H9 (cell line): ENCODE data around the gene LRP1B. TPM values are rescaled to one million over a fixed set of nuclear protein-coding genes. Genes with fewer than 3 reads are reported as not detected.

Source experiments
- DNase-seq: peaks from one replicate; pipeline ENCODE4 v3.0.0-alpha.2; 2017
- H2AFZ ChIP-seq: one replicate; pipeline ENCODE4 v1.6.1; 2013; ENCODE audit warnings: mild to moderate bottlenecking, low read length, control low read depth, moderate library complexity
- H2AK5ac ChIP-seq: 2 replicates; pipeline ENCODE4 v1.6.1; 2013; ENCODE audit warnings: low read length, control low read depth, mixed read lengths; ENCODE audit not compliant: insufficient read length
- H2BK120ac ChIP-seq: one replicate; pipeline ENCODE4 v1.6.1; 2013; ENCODE audit warnings: low read depth, mild to moderate bottlenecking, low read length, control low read depth, inconsistent platforms; ENCODE audit not compliant: poor library complexity, severe bottlenecking
- H2BK12ac ChIP-seq: 2 replicates; pipeline ENCODE4 v1.6.1; 2013; ENCODE audit warnings: low read length, control low read depth, mixed read lengths, low read depth; ENCODE audit not compliant: insufficient read length
- H2BK15ac ChIP-seq: 2 replicates; pipeline ENCODE4 v1.6.1; 2013; ENCODE audit warnings: low read depth, low read length, control low read depth
- H2BK20ac ChIP-seq: one replicate; pipeline ENCODE4 v1.6.1; 2013; ENCODE audit warnings: low read depth, mild to moderate bottlenecking, low read length, control low read depth, inconsistent platforms; ENCODE audit not compliant: poor library complexity, severe bottlenecking
- H2BK5ac ChIP-seq: 2 replicates; pipeline ENCODE4 v1.6.1; 2013; ENCODE audit warnings: low read length, control low read depth, mixed read lengths; ENCODE audit not compliant: insufficient read length
- H3K14ac ChIP-seq: 2 replicates; pipeline ENCODE4 v1.6.1; 2013; ENCODE audit warnings: low read length, control low read depth; ENCODE audit not compliant: insufficient read depth
- H3K18ac ChIP-seq: 2 replicates; pipeline ENCODE4 v1.6.1; 2013; ENCODE audit warnings: low read depth, mild to moderate bottlenecking, mixed read lengths, low read length, control low read depth; ENCODE audit not compliant: insufficient read length
- H3K23ac ChIP-seq: 2 replicates; pipeline ENCODE4 v1.6.1; 2013; ENCODE audit warnings: low read length, control low read depth, mixed read lengths, low read depth; ENCODE audit not compliant: insufficient read length
- H3K23me2 ChIP-seq: 2 replicates; pipeline ENCODE4 v1.6.1; 2013; ENCODE audit warnings: low read depth, mild to moderate bottlenecking, mixed read lengths, low read length, control low read depth; ENCODE audit not compliant: insufficient read length, poor library complexity, severe bottlenecking
- H3K27ac ChIP-seq: 2 replicates; pipeline ENCODE4 v1.5.1; 2013; ENCODE audit warnings: low read length, control low read depth, mixed read lengths, low read depth; ENCODE audit not compliant: insufficient read length
- H3K27me3 ChIP-seq: 2 replicates; pipeline ENCODE4 v1.6.1; 2013; ENCODE audit warnings: low read length, control low read depth, inconsistent platforms; ENCODE audit not compliant: insufficient read depth
- H3K4ac ChIP-seq: 2 replicates; pipeline ENCODE4 v1.6.1; 2013; ENCODE audit warnings: low read depth, mild to moderate bottlenecking, control low read depth, inconsistent platforms, low read length, moderate library complexity
- H3K4me1 ChIP-seq: 2 replicates; pipeline ENCODE4 v1.6.1; 2013; ENCODE audit warnings: low read length, control low read depth, inconsistent platforms; ENCODE audit not compliant: insufficient read depth
- H3K4me2 ChIP-seq: 2 replicates; pipeline ENCODE4 v1.6.1; 2013; ENCODE audit warnings: low read length, control low read depth, mixed read lengths; ENCODE audit not compliant: insufficient read length, insufficient read depth
- H3K56ac ChIP-seq: 2 replicates; pipeline ENCODE4 v1.6.1; 2013; ENCODE audit warnings: low read depth, mild to moderate bottlenecking, mixed read lengths, low read length, control low read depth; ENCODE audit not compliant: insufficient read length
- H3K79me1 ChIP-seq: 2 replicates; pipeline ENCODE4 v1.6.1; 2013; ENCODE audit warnings: low read depth, mild to moderate bottlenecking, moderate library complexity, low read length, control low read depth, inconsistent platforms; ENCODE audit not compliant: insufficient read depth, poor library complexity, severe bottlenecking
- H3K79me2 ChIP-seq: 2 replicates; pipeline ENCODE4 v1.6.1; 2013; ENCODE audit warnings: low read length, control low read depth, inconsistent platforms; ENCODE audit not compliant: insufficient read depth
- H3K9ac ChIP-seq: 2 replicates; pipeline ENCODE4 v1.6.1; 2013; ENCODE audit warnings: low read length, control low read depth, mixed read lengths; ENCODE audit not compliant: insufficient read length; ENCODE audit errors: extremely low read depth
- H3K9me3 ChIP-seq: one replicate; pipeline ENCODE4 v1.6.1; 2013; ENCODE audit warnings: low read depth, low read length, inconsistent platforms; ENCODE audit not compliant: control insufficient read depth
- H3T11ph ChIP-seq: one replicate; pipeline ENCODE4 v1.6.1; 2013; ENCODE audit warnings: mild to moderate bottlenecking, low read length, control low read depth, inconsistent platforms
- H4K20me1 ChIP-seq: one replicate; pipeline ENCODE4 v1.6.1; 2013; ENCODE audit not compliant: control insufficient read depth, insufficient read length, insufficient read depth
- H4K5ac ChIP-seq: 2 replicates; pipeline ENCODE4 v1.6.1; 2013; ENCODE audit warnings: low read depth, mild to moderate bottlenecking, mixed read lengths, low read length, control low read depth; ENCODE audit not compliant: insufficient read length
- H4K8ac ChIP-seq: replicated peaks from 2 replicates; pipeline ENCODE4 v1.6.1; 2013; ENCODE audit warnings: low read length, control low read depth, mixed read lengths, low read depth; ENCODE audit not compliant: insufficient read length
- H4K91ac ChIP-seq: 2 replicates; pipeline ENCODE4 v1.6.1; 2013; ENCODE audit warnings: low read depth, mild to moderate bottlenecking, moderate library complexity, mixed read lengths, low read length, control low read depth; ENCODE audit not compliant: insufficient read length
- H3K27ac Mint-ChIP-seq, 3 experiments: 2 replicates in 2 of 3; 3 replicates in 1 of 3; pipeline ENCODE4 v1.8.0; 2020 to 2021; ENCODE audit warnings: mixed read lengths in 3 of 3, mild to moderate bottlenecking in 1 of 3, moderate library complexity in 1 of 3
- H3K27me3 Mint-ChIP-seq: 2 replicates; pipeline ENCODE4 v1.8.0; 2021; ENCODE audit warnings: low read depth, mild to moderate bottlenecking, moderate library complexity, mixed read lengths
- H3K36me3 Mint-ChIP-seq, 3 experiments: 2 replicates in 2 of 3; 3 replicates in 1 of 3; pipeline ENCODE4 v1.8.0; 2020 to 2021; ENCODE audit warnings: low read depth in 3 of 3, mixed read lengths in 3 of 3; ENCODE audit not compliant: insufficient read depth in 1 of 3
- H3K4me1 Mint-ChIP-seq, 2 experiments: 2 replicates each; pipeline ENCODE4 v1.8.0; 2020; ENCODE audit warnings: mixed read lengths in 2 of 2
- H3K4me3 Mint-ChIP-seq, 2 experiments: 2 replicates in 1 of 2; 3 replicates in 1 of 2; pipeline ENCODE4 v1.8.0; 2020 to 2021; ENCODE audit warnings: mild to moderate bottlenecking in 2 of 2, mixed read lengths in 2 of 2, moderate library complexity in 1 of 2
- H3K9me3 Mint-ChIP-seq, 2 experiments: 2 replicates in 1 of 2; 3 replicates in 1 of 2; pipeline ENCODE4 v1.8.0; 2020; ENCODE audit warnings: mild to moderate bottlenecking in 2 of 2, mixed read lengths in 2 of 2, moderate library complexity in 1 of 2
- CTCF ChIP-seq: fragments of 200-600 bp; sonication (generic); conservative IDR thresholded peaks from 3 replicates; pipeline ENCODE4 v1.8.0; 2021; ENCODE audit warnings: antibody characterized with exemption, mild to moderate bottlenecking
- WGBS: extraction: QIAGEN DNeasy Blood & Tissue Kit; methylation state at CpG from one replicate; pipeline ENCODE4 v1.1.7; 2013; ENCODE audit warnings: missing lambda C conversion rate, low lambda C conversion rate, mixed read lengths; ENCODE audit not compliant: insufficient read length; ENCODE audit errors: extremely low coverage; 5-methylcytosine and 5-hydroxymethylcytosine counted together
- total RNA-seq: library from RNA; stranded (reverse); gene quantifications from 2 replicates; pipeline ENCODE4 v1.2.1, GENCODE V29; 2021

Gene LRP1B
- total RNA-seq, 1 experiment from 2014 or later: not detected

- H2BK12ac ChIP-seq: no peak overlapping the region
- Mint-ChIP-seq H3K27me3 (no peaks in the 10 kb centered on the region), H3K9me3 (0 out of 5 replicates have a peak, but pooled peaks cover 0 to 2% of the 10 kb centered on the region in 2 experiments), H3K4me1 (peaks cover 2 to 6% of the 10 kb centered on the region in 2 experiments; a peak in 3 of 4 replicates), H3K27ac (no peak overlapping the region), H3K4me3 (no peak overlapping the region; a peak in 1 of 5 replicates), H3K36me3 (no peaks in the 10 kb centered on the region)
- no peaks in the 10 kb centered on the region for H3K79me1 ChIP-seq
- no peak overlapping the region for H4K5ac ChIP-seq
- H3K27me3 ChIP-seq: no peaks in the 10 kb centered on the region
- H3K27ac ChIP-seq: no peak overlapping the region
- H3K23me2 ChIP-seq: no peaks in the 10 kb centered on the region
- H2BK15ac ChIP-seq: no peak overlapping the region
- no peak overlapping the region for H2AFZ ChIP-seq
- no peak overlapping the region for H3K56ac ChIP-seq
- H2AK5ac ChIP-seq: no peak overlapping the region
- H3K9ac ChIP-seq: no peak overlapping the region
- DNase-seq: no peak
- no peak overlapping the region for H3T11ph ChIP-seq
- H3K18ac ChIP-seq: no peak overlapping the region
- no peak overlapping the region for H3K4ac ChIP-seq
- H3K23ac ChIP-seq: no peak overlapping the region
- no peak overlapping the region for H2BK120ac ChIP-seq
- H3K79me2 ChIP-seq: no peaks in the 10 kb centered on the region
- H3K14ac ChIP-seq: no peak overlapping the region
- H3K4me2 ChIP-seq: no peak overlapping the region
- no peaks in the 10 kb centered on the region for H4K20me1 ChIP-seq
- no peak overlapping the region for H4K8ac ChIP-seq
- TF ChIP-seq CTCF: no peak
- no peak overlapping the region for H4K91ac ChIP-seq
- WGBS: no CpG with 5 or more reads among the region's 1 CpG
- no peak overlapping the region for H2BK5ac ChIP-seq
- H2BK20ac ChIP-seq: no peak overlapping the region
- no peaks in the 10 kb centered on the region for H3K4me1 ChIP-seq
- no peaks in the 10 kb centered on the region for H3K9me3 ChIP-seq
Observed at GRCh38 chr2:142179686-142180085, 48.9 kb upstream of the LRP1B start.
